T-cell (primary cell): Measurements from ENCODE around the gene KCNJ10. TPM values are rescaled to one million over a fixed set of nuclear protein-coding genes. Genes with fewer than 3 reads are reported as not detected.

Experiments
- ATAC-seq, 4 experiments: fragments of 200-7000 bp in 3 of 4; fragments of 150-1000 bp in 1 of 4; cut with Tn5 transposase; replicated peaks in 1 of 4; 1 replicate in 3 of 4; 2 replicates in 1 of 4; pipeline ENCODE4 v1.10.0; 2021; ENCODE audit warnings: moderate library complexity in 3 of 4, mild to moderate bottlenecking in 2 of 4, moderate number of reproducible peaks in 1 of 4
- CTCF ChIA-PET, 2 donors: fragments of 300-600 bp; sonication (Branson Sonifier 250); formaldehyde crosslinking; loops; one replicate each; lab custom pipeline; 2022; ENCODE audit warnings: antibody characterized with exemption in 2 of 2; lab: Charles Lee
- POLR2A ChIA-PET, 2 donors: fragments of 300-600 bp; sonication (Branson Sonifier 250); formaldehyde crosslinking; loops; one replicate each; lab custom pipeline; 2022; ENCODE audit warnings: antibody characterized with exemption in 2 of 2; lab: Charles Lee
- DNase-seq, 35 experiments: peaks; one replicate each; pipeline versions ENCODE4 v3.0.0 to v3.0.0-alpha.2; 2013 to 2023
- H3K27ac ChIP-seq: one replicate; pipeline ENCODE4 v1.5.1; 2013; ENCODE audit warnings: low read length
- H3K27me3 ChIP-seq, 2 experiments: replicated peaks in 1 of 2; 1 replicate in 1 of 2; 2 replicates in 1 of 2; pipeline versions ENCODE4 v1.6.1 to v1.7.0; 2013; ENCODE audit warnings: low read length in 1 of 2, mixed read lengths in 1 of 2; ENCODE audit not compliant: control insufficient read depth in 2 of 2, insufficient read depth in 2 of 2; ENCODE audit errors: extremely low read depth in 1 of 2
- H3K36me3 ChIP-seq, 2 donors: 1 replicate in 1 of 2; 2 replicates in 1 of 2; pipeline versions ENCODE4 v1.6.1 to v1.7.0; 2013; ENCODE audit warnings: low read length in 1 of 2; ENCODE audit not compliant: control insufficient read depth in 2 of 2, insufficient read depth in 1 of 2; ENCODE audit errors: extremely low read depth in 1 of 2
- H3K4me1 ChIP-seq, 2 experiments: 1 replicate in 1 of 2; 2 replicates in 1 of 2; pipeline versions ENCODE4 v1.6.1 to v1.7.0; 2013; ENCODE audit warnings: low read length in 2 of 2, mixed read lengths in 1 of 2; ENCODE audit not compliant: insufficient read depth in 2 of 2, control insufficient read depth in 1 of 2; ENCODE audit errors: extremely low read depth in 1 of 2
- H3K4me3 ChIP-seq, 2 donors: 1 replicate in 1 of 2; 2 replicates in 1 of 2; pipeline versions ENCODE4 v1.5.1 to v1.7.0; 2013; ENCODE audit warnings: mild to moderate bottlenecking in 2 of 2, low read length in 1 of 2, moderate library complexity in 1 of 2; ENCODE audit not compliant: control insufficient read depth in 1 of 2; ENCODE audit errors: extremely low read depth in 1 of 2
- H3K9me3 ChIP-seq: 2 replicates; pipeline ENCODE4 v1.7.0; 2013
- H3K27ac Mint-ChIP-seq, 2 donors: one replicate each; pipeline ENCODE4 v1.8.0; 2020 to 2021; ENCODE audit warnings: mild to moderate bottlenecking in 2 of 2, mixed read lengths in 2 of 2
- H3K27me3 Mint-ChIP-seq, 2 donors: one replicate each; pipeline ENCODE4 v1.8.0; 2021 to 2022; ENCODE audit warnings: mixed read lengths in 2 of 2
- H3K36me3 Mint-ChIP-seq: one replicate; pipeline ENCODE4 v1.8.0; 2021; ENCODE audit warnings: mixed read lengths
- H3K4me1 Mint-ChIP-seq, 3 donors: one replicate each; pipeline ENCODE4 v1.8.0; 2020 to 2022; ENCODE audit warnings: mixed read lengths in 3 of 3, mild to moderate bottlenecking in 1 of 3
- H3K4me3 Mint-ChIP-seq, 3 donors: one replicate each; pipeline ENCODE4 v1.8.0; 2020 to 2022; ENCODE audit warnings: mild to moderate bottlenecking in 3 of 3, mixed read lengths in 3 of 3, moderate library complexity in 3 of 3
- H3K9me3 Mint-ChIP-seq, 3 donors: one replicate each; pipeline ENCODE4 v1.8.0; 2020 to 2022; ENCODE audit warnings: mixed read lengths in 3 of 3
- WGBS: methylation state at CpG from one replicate; pipeline ENCODE4 v1.1.5; 2013; ENCODE audit warnings: missing lambda C conversion rate; ENCODE audit not compliant: insufficient coverage; 5-methylcytosine and 5-hydroxymethylcytosine counted together
- total RNA-seq, 35 experiments: library from RNA in 6 of 35; stranded (reverse) in 6 of 35; fragments of 120-200 nt in 1 of 35; gene quantifications; one replicate each; pipeline versions ENCODE4 v1.2.1 to v1.2.4 and lab custom pipeline; 2013 to 2026

Gene KCNJ10
- total RNA-seq, 5 donors from 2014 or later (not counting 1 experiment from before 2014, with no cell fraction given), result 0.22 TPM; not detected in 4

- CTCF ChIA-PET, result interaction anchor here in 1 of 2 donors (1.1 kb wide), 1 partner anchor 14 kb away, joined by 5 read pairs; no protein-coding TSS in a partner anchor
- ATAC-seq (no peak), DNase-seq (no peak)
- H3K9me3 Mint-ChIP-seq, result no peaks in the 10 kb centered on the region
- Histone ChIP-seq H3K27ac (no peak overlapping the region), H3K4me1 (peaks cover 3 to 14% of the 10 kb centered on the region in 2 experiments), H3K36me3 (no peaks in the 10 kb centered on the region), H3K9me3 (no peaks in the 10 kb centered on the region), H3K27me3 (peaks cover 2 to 41% of the 10 kb centered on the region in 2 experiments), H3K4me3 (no peak overlapping the region)
- no peak overlapping the region for H3K27ac Mint-ChIP-seq
- peaks cover 11 to 17% (median 14%) of the 10 kb centered on the region in 3 donors for H3K4me1 Mint-ChIP-seq
- peaks cover 23 to 62% of the 10 kb centered on the region in 2 donors for H3K27me3 Mint-ChIP-seq
- WGBS, result 88% methylated on average over 5 of the region's 5 CpGs
- H3K4me3 Mint-ChIP-seq, result no peak overlapping the region
- H3K36me3 Mint-ChIP-seq, result no peaks in the 10 kb centered on the region
- POLR2A ChIA-PET, result interaction anchor here in 1 of 2 donors (0.6 kb wide), 1 partner anchor 597 kb away, joined by 3 read pairs; no protein-coding TSS in a partner anchor
Measured at GRCh38 chr1:160071289-160071688, 1.3 kb upstream of the KCNJ10 start.

GRCh38 chr1:160070243-160071163 lies 543 bp upstream of the KCNJ10 start:
- H3K4me1 ChIP-seq, result peaks cover 3 to 14% of the 10 kb centered on the region in 2 experiments
- H3K27me3 ChIP-seq, result peaks cover 2 to 41% of the 10 kb centered on the region in 2 experiments
- peak overlapping the region; percentile 63 to 79 for H3K4me3 ChIP-seq
- H3K4me3 Mint-ChIP-seq, result peak overlapping the region; percentile 84 to 98 (median 85)
- peaks cover 11 to 17% (median 14%) of the 10 kb centered on the region in 3 donors for H3K4me1 Mint-ChIP-seq
- H3K36me3 ChIP-seq, result no peaks in the 10 kb centered on the region
- no peaks in the 10 kb centered on the region for H3K36me3 Mint-ChIP-seq
- no peaks in the 10 kb centered on the region for H3K9me3 ChIP-seq
- no peak overlapping the region for H3K27ac ChIP-seq
- CTCF ChIA-PET, result interaction anchor here (1.0 kb wide), 2 partner anchors 8 to 10 kb away, joined by 3 to 5 read pairs; no protein-coding TSS in a partner anchor
- DNase-seq (peak; percentile 55 to 85 (median 72)), ATAC-seq (peak; percentile 95 to 97 (median 95))
- H3K27me3 Mint-ChIP-seq, result peaks cover 23 to 56% of the 10 kb centered on the region in 2 donors
- POLR2A ChIA-PET, result no interaction called here
- H3K27ac Mint-ChIP-seq, result peak overlapping the region in 1 of 2 donors; percentile 18
- 4% methylated on average over 36 of the region's 46 CpGs for WGBS
- H3K9me3 Mint-ChIP-seq, result no peaks in the 10 kb centered on the region

GRCh38 chr1:160068225-160068624 lies 1.7 kb downstream of the KCNJ10 start:
- Mint-ChIP-seq H3K4me3 (no peak overlapping the region), H3K36me3 (no peaks in the 10 kb centered on the region), H3K27me3 (peaks cover 20 to 48% of the 10 kb centered on the region in 2 donors), H3K9me3 (no peaks in the 10 kb centered on the region), H3K4me1 (peaks cover 11 to 17% (median 14%) of the 10 kb centered on the region in 3 donors), H3K27ac (no peak overlapping the region)
- Histone ChIP-seq H3K4me3 (no peak overlapping the region), H3K9me3 (no peaks in the 10 kb centered on the region), H3K36me3 (no peaks in the 10 kb centered on the region), H3K4me1 (peaks cover 3 to 14% of the 10 kb centered on the region in 2 experiments), H3K27me3 (peaks cover 2 to 41% of the 10 kb centered on the region in 2 experiments), H3K27ac (no peak overlapping the region)
- ChIA-PET CTCF (interaction anchor here (0.9 to 1.5 kb wide), 2 partner anchors 11 to 14 kb away, joined by 3 to 4 read pairs; no protein-coding TSS in a partner anchor), POLR2A (no interaction called here)
- ATAC-seq (no peak), DNase-seq (no peak)
- 79% methylated on average over 2 of the region's 5 CpGs for WGBS

GRCh38 chr1:160066829-160067745 lies 2.9 kb downstream of the KCNJ10 start:
- H3K27ac ChIP-seq, result no peak overlapping the region
- H3K4me1 ChIP-seq, result peaks cover 3 to 14% of the 10 kb centered on the region in 2 experiments
- no peaks in the 10 kb centered on the region for H3K36me3 Mint-ChIP-seq
- no peak for ATAC-seq
- WGBS, result 50% methylated on average over 3 of the region's 6 CpGs
- H3K4me1 Mint-ChIP-seq, result peaks cover 11 to 17% (median 14%) of the 10 kb centered on the region in 3 donors
- H3K36me3 ChIP-seq, result no peaks in the 10 kb centered on the region
- no peak overlapping the region for H3K27ac Mint-ChIP-seq
- H3K27me3 Mint-ChIP-seq, result peaks cover 15 to 46% of the 10 kb centered on the region in 2 donors
- H3K27me3 ChIP-seq, result peaks cover 2 to 50% of the 10 kb centered on the region in 2 experiments
- no peaks in the 10 kb centered on the region for H3K9me3 ChIP-seq
- ChIA-PET CTCF (interaction anchor here in 1 of 2 donors (1.5 kb wide), 1 partner anchor 12 kb away, joined by 4 read pairs; no protein-coding TSS in a partner anchor), POLR2A (no interaction called here)
- no peak for DNase-seq
- no peaks in the 10 kb centered on the region for H3K9me3 Mint-ChIP-seq
- H3K4me3 Mint-ChIP-seq, result no peak overlapping the region
- no peak overlapping the region for H3K4me3 ChIP-seq

- DNase-seq, result no peak
- Mint-ChIP-seq H3K4me3 (no peak overlapping the region), H3K4me1 (peaks cover 0 to 3% (median 3%) of the 10 kb centered on the region in 3 donors), H3K36me3 (no peaks in the 10 kb centered on the region), H3K9me3 (no peaks in the 10 kb centered on the region), H3K27me3 (peaks cover 0 to 37% of the 10 kb centered on the region in 2 donors), H3K27ac (no peak overlapping the region)
- Histone ChIP-seq H3K27me3 (peaks cover 0 to 46% of the 10 kb centered on the region in 2 experiments), H3K4me3 (no peak overlapping the region), H3K36me3 (no peaks in the 10 kb centered on the region), H3K27ac (no peak overlapping the region), H3K9me3 (no peaks in the 10 kb centered on the region), H3K4me1 (peaks cover 0 to 3% of the 10 kb centered on the region in 2 experiments)
- CTCF ChIA-PET, result interaction anchor here (0.9 to 1.1 kb wide), 2 partner anchors 9 to 18 kb away, joined by 3 read pairs; no protein-coding TSS in a partner anchor
- ATAC-seq, result no peak
- POLR2A ChIA-PET, result no interaction called here
- 58% methylated on average over 2 of the region's 3 CpGs for WGBS
Measured at GRCh38 chr1:160064746-160065145, 5.2 kb downstream of the KCNJ10 start.
